ENCODE measurements around the gene MAK. TPM values are rescaled to one million over a fixed set of nuclear protein-coding genes. Genes with fewer than 3 reads are reported as not detected.
A peak's percentile ranks its signal among the peaks of the same experiment; 100 is the strongest.

Gene MAK
- total and polyA plus RNA-seq, 2 experiments from 2014 or later, result 0.35 to 1.6 TPM

GRCh38 chr6:10745116-10745515, 93.2 kb downstream of the MAK start:
- H3F3A ChIP-seq (replicated peaks; ENCODE audit: low read depth), result peaks cover 14% of the 10 kb centered on the region
- no peak overlapping the region for H3K4me3 ChIP-seq
- H4K20me1 ChIP-seq (replicated peaks; ENCODE audit: insufficient read depth), result peaks cover 8% of the 10 kb centered on the region; the same call in 1 of the 2 replicates
- peaks cover 4% of the 10 kb centered on the region for H3K27me3 Mint-ChIP-seq (ENCODE audit: insufficient read depth, low read depth, poor library complexity)
- no peak for TF ChIP-seq CREB1 (CRISPR knock-in tag; IDR thresholded peaks at IDR 0.05; ENCODE audit: low read depth)
- no peak for TF ChIP-seq ETS1 (IDR thresholded peaks at IDR 0.05)
- TF ChIP-seq, protein P1, sequence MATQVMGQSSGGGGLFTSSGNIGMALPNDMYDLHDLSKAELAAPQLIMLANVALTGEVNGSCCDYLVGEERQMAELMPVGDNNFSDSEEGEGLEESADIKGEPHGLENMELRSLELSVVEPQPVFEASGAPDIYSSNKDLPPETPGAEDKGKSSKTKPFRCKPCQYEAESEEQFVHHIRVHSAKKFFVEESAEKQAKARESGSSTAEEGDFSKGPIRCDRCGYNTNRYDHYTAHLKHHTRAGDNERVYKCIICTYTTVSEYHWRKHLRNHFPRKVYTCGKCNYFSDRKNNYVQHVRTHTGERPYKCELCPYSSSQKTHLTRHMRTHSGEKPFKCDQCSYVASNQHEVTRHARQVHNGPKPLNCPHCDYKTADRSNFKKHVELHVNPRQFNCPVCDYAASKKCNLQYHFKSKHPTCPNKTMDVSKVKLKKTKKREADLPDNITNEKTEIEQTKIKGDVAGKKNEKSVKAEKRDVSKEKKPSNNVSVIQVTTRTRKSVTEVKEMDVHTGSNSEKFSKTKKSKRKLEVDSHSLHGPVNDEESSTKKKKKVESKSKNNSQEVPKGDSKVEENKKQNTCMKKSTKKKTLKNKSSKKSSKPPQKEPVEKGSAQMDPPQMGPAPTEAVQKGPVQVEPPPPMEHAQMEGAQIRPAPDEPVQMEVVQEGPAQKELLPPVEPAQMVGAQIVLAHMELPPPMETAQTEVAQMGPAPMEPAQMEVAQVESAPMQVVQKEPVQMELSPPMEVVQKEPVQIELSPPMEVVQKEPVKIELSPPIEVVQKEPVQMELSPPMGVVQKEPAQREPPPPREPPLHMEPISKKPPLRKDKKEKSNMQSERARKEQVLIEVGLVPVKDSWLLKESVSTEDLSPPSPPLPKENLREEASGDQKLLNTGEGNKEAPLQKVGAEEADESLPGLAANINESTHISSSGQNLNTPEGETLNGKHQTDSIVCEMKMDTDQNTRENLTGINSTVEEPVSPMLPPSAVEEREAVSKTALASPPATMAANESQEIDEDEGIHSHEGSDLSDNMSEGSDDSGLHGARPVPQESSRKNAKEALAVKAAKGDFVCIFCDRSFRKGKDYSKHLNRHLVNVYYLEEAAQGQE (IDR thresholded peaks at IDR 0.05; ENCODE audit: unreplicated experiment), result no peak
- TF ChIP-seq EZH2phosphoT487 (IDR thresholded peaks at IDR 0.05; ENCODE audit: unreplicated experiment), result no peak
- no peak for TF ChIP-seq JUNB (IDR thresholded peaks at IDR 0.05; ENCODE audit: unreplicated experiment)
- TF ChIP-seq, protein P2, sequence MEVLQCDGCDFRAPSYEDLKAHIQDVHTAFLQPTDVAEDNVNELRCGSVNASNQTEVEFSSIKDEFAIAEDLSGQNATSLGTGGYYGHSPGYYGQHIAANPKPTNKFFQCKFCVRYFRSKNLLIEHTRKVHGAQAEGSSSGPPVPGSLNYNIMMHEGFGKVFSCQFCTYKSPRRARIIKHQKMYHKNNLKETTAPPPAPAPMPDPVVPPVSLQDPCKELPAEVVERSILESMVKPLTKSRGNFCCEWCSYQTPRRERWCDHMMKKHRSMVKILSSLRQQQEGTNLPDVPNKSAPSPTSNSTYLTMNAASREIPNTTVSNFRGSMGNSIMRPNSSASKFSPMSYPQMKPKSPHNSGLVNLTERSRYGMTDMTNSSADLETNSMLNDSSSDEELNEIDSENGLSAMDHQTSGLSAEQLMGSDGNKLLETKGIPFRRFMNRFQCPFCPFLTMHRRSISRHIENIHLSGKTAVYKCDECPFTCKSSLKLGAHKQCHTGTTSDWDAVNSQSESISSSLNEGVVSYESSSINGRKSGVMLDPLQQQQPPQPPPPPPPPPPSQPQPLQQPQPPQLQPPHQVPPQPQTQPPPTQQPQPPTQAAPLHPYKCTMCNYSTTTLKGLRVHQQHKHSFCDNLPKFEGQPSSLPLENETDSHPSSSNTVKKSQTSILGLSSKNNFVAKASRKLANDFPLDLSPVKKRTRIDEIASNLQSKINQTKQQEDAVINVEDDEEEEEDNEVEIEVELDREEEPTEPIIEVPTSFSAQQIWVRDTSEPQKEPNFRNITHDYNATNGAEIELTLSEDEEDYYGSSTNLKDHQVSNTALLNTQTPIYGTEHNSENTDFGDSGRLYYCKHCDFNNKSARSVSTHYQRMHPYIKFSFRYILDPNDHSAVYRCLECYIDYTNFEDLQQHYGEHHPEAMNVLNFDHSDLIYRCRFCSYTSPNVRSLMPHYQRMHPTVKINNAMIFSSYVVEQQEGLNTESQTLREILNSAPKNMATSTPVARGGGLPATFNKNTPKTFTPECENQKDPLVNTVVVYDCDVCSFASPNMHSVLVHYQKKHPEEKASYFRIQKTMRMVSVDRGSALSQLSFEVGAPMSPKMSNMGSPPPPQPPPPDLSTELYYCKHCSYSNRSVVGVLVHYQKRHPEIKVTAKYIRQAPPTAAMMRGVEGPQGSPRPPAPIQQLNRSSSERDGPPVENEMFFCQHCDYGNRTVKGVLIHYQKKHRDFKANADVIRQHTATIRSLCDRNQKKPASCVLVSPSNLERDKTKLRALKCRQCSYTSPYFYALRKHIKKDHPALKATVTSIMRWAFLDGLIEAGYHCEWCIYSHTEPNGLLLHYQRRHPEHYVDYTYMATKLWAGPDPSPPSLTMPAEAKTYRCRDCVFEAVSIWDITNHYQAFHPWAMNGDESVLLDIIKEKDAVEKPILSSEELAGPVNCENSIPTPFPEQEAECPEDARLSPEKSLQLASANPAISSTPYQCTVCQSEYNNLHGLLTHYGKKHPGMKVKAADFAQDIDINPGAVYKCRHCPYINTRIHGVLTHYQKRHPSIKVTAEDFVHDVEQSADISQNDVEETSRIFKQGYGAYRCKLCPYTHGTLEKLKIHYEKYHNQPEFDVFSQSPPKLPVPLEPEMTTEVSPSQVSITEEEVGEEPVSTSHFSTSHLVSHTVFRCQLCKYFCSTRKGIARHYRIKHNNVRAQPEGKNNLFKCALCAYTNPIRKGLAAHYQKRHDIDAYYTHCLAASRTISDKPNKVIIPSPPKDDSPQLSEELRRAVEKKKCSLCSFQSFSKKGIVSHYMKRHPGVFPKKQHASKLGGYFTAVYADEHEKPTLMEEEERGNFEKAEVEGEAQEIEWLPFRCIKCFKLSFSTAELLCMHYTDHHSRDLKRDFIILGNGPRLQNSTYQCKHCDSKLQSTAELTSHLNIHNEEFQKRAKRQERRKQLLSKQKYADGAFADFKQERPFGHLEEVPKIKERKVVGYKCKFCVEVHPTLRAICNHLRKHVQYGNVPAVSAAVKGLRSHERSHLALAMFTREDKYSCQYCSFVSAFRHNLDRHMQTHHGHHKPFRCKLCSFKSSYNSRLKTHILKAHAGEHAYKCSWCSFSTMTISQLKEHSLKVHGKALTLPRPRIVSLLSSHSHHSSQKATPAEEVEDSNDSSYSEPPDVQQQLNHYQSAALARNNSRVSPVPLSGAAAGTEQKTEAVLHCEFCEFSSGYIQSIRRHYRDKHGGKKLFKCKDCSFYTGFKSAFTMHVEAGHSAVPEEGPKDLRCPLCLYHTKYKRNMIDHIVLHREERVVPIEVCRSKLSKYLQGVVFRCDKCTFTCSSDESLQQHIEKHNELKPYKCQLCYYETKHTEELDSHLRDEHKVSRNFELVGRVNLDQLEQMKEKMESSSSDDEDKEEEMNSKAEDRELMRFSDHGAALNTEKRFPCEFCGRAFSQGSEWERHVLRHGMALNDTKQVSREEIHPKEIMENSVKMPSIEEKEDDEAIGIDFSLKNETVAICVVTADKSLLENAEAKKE (CRISPR knock-in tag; IDR thresholded peaks at IDR 0.05), result no peak
- TF ChIP-seq ZNF331 (CRISPR knock-in tag; IDR thresholded peaks at IDR 0.05; ENCODE audit: low read depth), result no peak
- TF ChIP-seq ZNF114 (CRISPR knock-in tag; IDR thresholded peaks at IDR 0.05), result no peak
- no peak for TF ChIP-seq EZH2 (IDR thresholded peaks at IDR 0.05; ENCODE audit: low read depth, unreplicated experiment)
- TF ChIP-seq POLR2AphosphoS5 (IDR thresholded peaks at IDR 0.05; ENCODE audit: low read depth), result no peak
- no peak for TF ChIP-seq NANOG (IDR thresholded peaks at IDR 0.05; ENCODE audit: borderline replicate concordance)
- TF ChIP-seq CTCF (conservative IDR thresholded peaks at IDR 0.05; ENCODE audit: low read depth in 2 of 2), result no peak
- no peak for TF ChIP-seq STAT1 (IDR thresholded peaks at IDR 0.05; ENCODE audit: unreplicated experiment)
- peaks cover 31% of the 10 kb centered on the region for H3K4me1 Mint-ChIP-seq
- H3K4me2 ChIP-seq, result peak overlapping the region; percentile 60; the same call in 1 of the 2 replicates
- no peak overlapping the region; the same call in 2 of the 3 replicates for H3K4me3 Mint-ChIP-seq
- DNase-seq (ENCODE audit: low spot score), result peak; percentile 28
- H2AFZ ChIP-seq, result no peak overlapping the region
- H3K9me3 Mint-ChIP-seq, result no peaks in the 10 kb centered on the region
- H3K9me2 ChIP-seq (ENCODE audit: insufficient read depth), result no peaks in the 10 kb centered on the region
- peaks cover 25% of the 10 kb centered on the region for H3K79me2 ChIP-seq (replicated peaks; ENCODE audit: insufficient read depth)
- peaks cover 38% of the 10 kb centered on the region for H3K4me1 ChIP-seq (ENCODE audit: insufficient read depth)
- peaks cover 2% of the 10 kb centered on the region; the same call in 1 of the 2 replicates for H3K36me3 ChIP-seq (ENCODE audit: insufficient read depth)
- peak overlapping the region; percentile 84; the same call in 1 of the 2 replicates for H3K27ac ChIP-seq (ENCODE audit: low read depth)
- H3K36me3 Mint-ChIP-seq (ENCODE audit: low read depth), result peaks cover 22% of the 10 kb centered on the region
- peak overlapping the region; percentile 41 for H3K27ac Mint-ChIP-seq
- ATAC-seq, result no peak
- H3K27me3 ChIP-seq (ENCODE audit: insufficient read depth), result no peaks in the 10 kb centered on the region
